ENCODE measurements around the gene PPP2R2D.

The PPP2R2D gene

DNA sequence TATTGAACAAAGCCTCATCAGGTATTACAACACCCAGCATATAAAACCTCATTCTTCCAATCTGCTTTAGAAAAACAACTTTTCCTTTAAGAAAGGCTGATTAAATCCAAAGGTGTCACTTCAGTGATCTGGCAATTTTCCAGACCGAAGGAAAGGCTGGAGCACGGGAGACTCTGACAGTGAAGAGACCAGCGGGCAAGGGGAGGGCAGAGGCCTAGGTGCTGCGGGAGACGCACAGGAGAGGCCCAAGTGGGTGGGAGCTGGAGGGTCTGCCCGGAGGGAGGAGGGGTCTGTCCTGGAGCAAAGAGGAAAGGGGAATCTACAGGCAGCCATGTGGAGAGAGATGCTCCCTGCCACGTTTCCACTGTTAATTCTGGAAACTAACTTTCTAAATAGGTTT, 24.3 kb upstream of the PPP2R2D start:
- H3K4me1 ChIP-seq (ENCODE audit: insufficient read depth, low read length, poor library complexity, severe bottlenecking), result no peaks in the 10 kb centered on the region

DNA sequence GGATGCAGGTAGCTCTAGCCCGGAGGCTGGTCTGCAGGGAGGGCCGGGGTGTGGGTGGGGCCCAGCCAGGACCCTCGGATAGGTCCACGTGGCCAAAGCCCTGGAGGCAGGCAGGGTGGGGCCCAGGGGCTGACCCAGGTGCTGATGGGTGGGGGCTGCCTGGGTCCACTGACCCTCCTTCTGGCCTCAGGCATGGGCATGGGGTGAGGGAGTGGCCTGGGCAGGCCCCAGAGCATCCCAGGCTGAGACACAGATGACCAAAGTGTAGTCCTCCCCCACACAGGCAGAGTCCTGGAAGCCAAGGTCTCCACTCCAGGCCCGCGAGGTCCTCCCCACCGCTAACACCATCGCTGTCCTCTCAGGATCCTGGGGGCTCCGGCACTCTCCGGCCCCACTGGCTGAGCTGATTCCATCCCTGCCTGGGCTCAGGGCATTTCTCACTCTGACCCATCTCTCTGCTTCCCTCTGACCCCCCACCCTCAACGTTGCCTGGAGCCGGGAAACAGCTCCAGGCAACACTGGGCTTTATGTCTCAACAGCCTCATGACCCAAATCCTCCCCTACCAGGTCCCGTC, 20.7 kb upstream of the PPP2R2D start:
- no peaks in the 10 kb centered on the region for H3K36me3 ChIP-seq (ENCODE audit: insufficient read depth, low read length)
- no peaks in the 10 kb centered on the region for H3K4me1 ChIP-seq (ENCODE audit: insufficient read depth, low read length, poor library complexity, severe bottlenecking)
- no peaks in the 10 kb centered on the region for H3K79me2 ChIP-seq (ENCODE audit: insufficient read depth, low read length)
- TF ChIP-seq, protein P1, sequence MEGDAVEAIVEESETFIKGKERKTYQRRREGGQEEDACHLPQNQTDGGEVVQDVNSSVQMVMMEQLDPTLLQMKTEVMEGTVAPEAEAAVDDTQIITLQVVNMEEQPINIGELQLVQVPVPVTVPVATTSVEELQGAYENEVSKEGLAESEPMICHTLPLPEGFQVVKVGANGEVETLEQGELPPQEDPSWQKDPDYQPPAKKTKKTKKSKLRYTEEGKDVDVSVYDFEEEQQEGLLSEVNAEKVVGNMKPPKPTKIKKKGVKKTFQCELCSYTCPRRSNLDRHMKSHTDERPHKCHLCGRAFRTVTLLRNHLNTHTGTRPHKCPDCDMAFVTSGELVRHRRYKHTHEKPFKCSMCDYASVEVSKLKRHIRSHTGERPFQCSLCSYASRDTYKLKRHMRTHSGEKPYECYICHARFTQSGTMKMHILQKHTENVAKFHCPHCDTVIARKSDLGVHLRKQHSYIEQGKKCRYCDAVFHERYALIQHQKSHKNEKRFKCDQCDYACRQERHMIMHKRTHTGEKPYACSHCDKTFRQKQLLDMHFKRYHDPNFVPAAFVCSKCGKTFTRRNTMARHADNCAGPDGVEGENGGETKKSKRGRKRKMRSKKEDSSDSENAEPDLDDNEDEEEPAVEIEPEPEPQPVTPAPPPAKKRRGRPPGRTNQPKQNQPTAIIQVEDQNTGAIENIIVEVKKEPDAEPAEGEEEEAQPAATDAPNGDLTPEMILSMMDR (conservative IDR thresholded peaks at IDR 0.05; ENCODE audit: low read length), result no peak
- no peak for TF ChIP-seq EZH2phosphoT487 (IDR thresholded peaks at IDR 0.05; ENCODE audit: borderline replicate concordance)
- H3K9me3 ChIP-seq (ENCODE audit: insufficient read depth, low read depth, low read length), result no peaks in the 10 kb centered on the region
- H2AFZ ChIP-seq (ENCODE audit: low read length), result no peak overlapping the region
- no peaks in the 10 kb centered on the region for H3F3A ChIP-seq (ENCODE audit: low read depth)
- no peaks in the 10 kb centered on the region for H3K9me2 ChIP-seq (replicated peaks; ENCODE audit: low read depth, low read length)
- H3K27me3 ChIP-seq (ENCODE audit: insufficient read depth, low read length, poor library complexity, severe bottlenecking), result no peaks in the 10 kb centered on the region
- H3K4me2 ChIP-seq (ENCODE audit: low read depth, low read length, poor library complexity, severe bottlenecking), result no peak overlapping the region
- no peaks in the 10 kb centered on the region for H4K20me1 ChIP-seq (ENCODE audit: insufficient read depth, low read length, poor library complexity, severe bottlenecking)
- H3K4me3 ChIP-seq (ENCODE audit: low read length, poor library complexity, severe bottlenecking), result no peak overlapping the region
- no peak overlapping the region for H3K9ac ChIP-seq (ENCODE audit: low read depth, low read length, poor library complexity, severe bottlenecking)

More for the DNA sequence above, 24.3 kb upstream of the PPP2R2D start:
- no peak overlapping the region for H3K4me3 ChIP-seq (ENCODE audit: low read length, poor library complexity, severe bottlenecking)
- H3K9me3 ChIP-seq (ENCODE audit: insufficient read depth, low read depth, low read length), result no peaks in the 10 kb centered on the region
- H3K4me2 ChIP-seq (ENCODE audit: low read depth, low read length, poor library complexity, severe bottlenecking), result no peak overlapping the region
- no peak overlapping the region for H2AFZ ChIP-seq (ENCODE audit: low read length)
- no peaks in the 10 kb centered on the region for H3K9me2 ChIP-seq (replicated peaks; ENCODE audit: low read depth, low read length)
- no peaks in the 10 kb centered on the region for H4K20me1 ChIP-seq (ENCODE audit: insufficient read depth, low read length, poor library complexity, severe bottlenecking)
- H3K9ac ChIP-seq (ENCODE audit: low read depth, low read length, poor library complexity, severe bottlenecking), result no peak overlapping the region
- TF ChIP-seq, protein P1 (conservative IDR thresholded peaks at IDR 0.05; ENCODE audit: low read length), result no peak
- TF ChIP-seq EZH2phosphoT487 (IDR thresholded peaks at IDR 0.05; ENCODE audit: borderline replicate concordance), result no peak
- H3K79me2 ChIP-seq (ENCODE audit: insufficient read depth, low read length), result no peaks in the 10 kb centered on the region
- no peaks in the 10 kb centered on the region for H3K36me3 ChIP-seq (ENCODE audit: insufficient read depth, low read length)
- H3F3A ChIP-seq (ENCODE audit: low read depth), result no peaks in the 10 kb centered on the region
- no peaks in the 10 kb centered on the region for H3K27me3 ChIP-seq (ENCODE audit: insufficient read depth, low read length, poor library complexity, severe bottlenecking)

DNA sequence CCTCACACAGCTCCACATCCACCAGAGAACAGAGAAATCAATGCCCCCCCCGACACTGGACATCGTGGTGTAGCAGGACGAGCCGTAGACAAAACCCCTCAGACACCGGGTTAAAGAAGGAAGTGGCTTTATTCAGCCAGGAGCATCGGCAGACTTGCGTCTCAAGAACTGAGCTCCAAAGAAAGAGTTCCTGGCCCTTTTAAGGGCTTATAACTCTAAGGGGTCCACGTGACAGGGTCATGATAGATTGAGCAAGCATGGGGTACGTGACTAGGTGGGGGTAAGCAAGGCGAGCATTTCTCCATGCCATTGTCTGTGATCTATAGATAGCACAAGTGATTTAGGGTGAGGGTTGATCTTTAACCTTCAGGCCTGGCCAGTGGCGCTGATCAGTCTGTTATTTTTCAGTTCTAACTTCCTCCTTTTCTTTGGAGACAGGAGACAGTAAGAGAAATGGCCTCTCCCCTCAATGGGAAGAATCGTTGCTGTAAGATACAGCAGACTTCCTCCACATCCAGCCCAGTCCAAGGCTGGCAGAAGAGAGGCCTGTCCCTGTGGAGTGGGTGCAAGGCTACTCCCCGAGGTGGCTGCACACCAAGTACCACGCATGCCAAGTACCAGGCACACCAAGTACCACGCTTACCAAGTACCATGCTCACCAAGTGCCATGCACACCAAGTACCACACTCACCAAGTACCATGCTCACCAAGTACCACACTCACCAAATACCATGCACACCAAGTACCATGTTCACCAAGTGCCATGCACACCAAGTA, 19.5 kb upstream of the PPP2R2D start:
- H3K4me2 ChIP-seq (ENCODE audit: low read depth, low read length, poor library complexity, severe bottlenecking), result no peak overlapping the region
- no peaks in the 10 kb centered on the region for H3K9me3 ChIP-seq (ENCODE audit: insufficient read depth, low read depth, low read length)
- no peak overlapping the region for H3K9ac ChIP-seq (ENCODE audit: low read depth, low read length, poor library complexity, severe bottlenecking)
- no peak overlapping the region for H2AFZ ChIP-seq (ENCODE audit: low read length)
- no peaks in the 10 kb centered on the region for H3F3A ChIP-seq (ENCODE audit: low read depth)
- no peaks in the 10 kb centered on the region for H4K20me1 ChIP-seq (ENCODE audit: insufficient read depth, low read length, poor library complexity, severe bottlenecking)
- H3K79me2 ChIP-seq (ENCODE audit: insufficient read depth, low read length), result no peaks in the 10 kb centered on the region
- peaks cover 9% of the 10 kb centered on the region for H3K4me1 ChIP-seq (ENCODE audit: insufficient read depth, low read length, poor library complexity, severe bottlenecking)
- H3K27me3 ChIP-seq (ENCODE audit: insufficient read depth, low read length, poor library complexity, severe bottlenecking), result no peaks in the 10 kb centered on the region
- no peak for TF ChIP-seq EZH2phosphoT487 (IDR thresholded peaks at IDR 0.05; ENCODE audit: borderline replicate concordance)
- TF ChIP-seq, protein P1 (conservative IDR thresholded peaks at IDR 0.05; ENCODE audit: low read length), result no peak
- no peaks in the 10 kb centered on the region for H3K9me2 ChIP-seq (replicated peaks; ENCODE audit: low read depth, low read length)
- H3K36me3 ChIP-seq (ENCODE audit: insufficient read depth, low read length), result no peaks in the 10 kb centered on the region
- no peak overlapping the region for H3K4me3 ChIP-seq (ENCODE audit: low read length, poor library complexity, severe bottlenecking)
